ENCODE measurements around the gene MUC7.

DNA sequence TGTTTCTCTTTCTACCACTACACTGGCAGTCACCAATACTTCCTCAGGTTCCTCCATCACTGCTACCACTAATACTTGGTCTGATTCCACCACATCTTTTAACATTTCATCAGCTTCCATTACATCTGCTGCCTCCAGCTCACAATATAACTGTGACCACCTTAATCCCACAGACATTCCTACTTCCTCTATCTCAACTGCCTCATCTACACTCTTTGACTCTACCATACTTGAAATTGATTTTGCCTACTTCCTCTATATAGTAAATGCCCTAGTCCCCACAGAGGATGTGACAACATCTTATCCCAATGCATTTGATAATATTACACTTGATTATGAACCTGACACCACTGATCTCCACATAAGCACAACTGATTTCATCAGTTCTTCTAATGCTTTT lies 45.2 kb upstream of the MUC7 start:
- TF ChIP-seq EP300 (IDR thresholded peaks at IDR 0.05) = no peak
- TF ChIP-seq POLR2A (IDR thresholded peaks at IDR 0.05) = no peak
